Measurements from ENCODE around the gene CHRND.

DNA sequence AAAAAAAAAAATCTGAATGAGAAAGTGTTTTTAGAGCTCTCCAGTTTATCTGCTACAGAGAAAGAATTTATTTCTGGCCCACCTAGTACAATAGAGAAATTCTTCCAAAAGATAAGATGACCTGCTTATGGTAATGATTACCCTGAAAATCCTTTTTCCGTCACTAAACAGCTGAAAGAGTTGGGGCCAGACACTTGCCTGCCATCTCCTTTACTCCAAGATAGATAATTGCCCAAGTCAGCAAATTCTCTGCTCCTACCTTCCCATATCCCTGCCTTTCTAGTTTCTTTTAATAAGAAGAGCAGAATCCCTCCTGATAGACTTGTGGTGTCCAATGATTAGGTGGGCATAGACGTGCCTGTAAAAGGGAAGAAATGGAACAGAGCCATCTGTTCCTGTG, 52.7 kb downstream of the CHRND start:
- no peak for TF ChIP-seq POLR2A (IDR thresholded peaks at IDR 0.05; ENCODE audit: extremely low read depth, insufficient read length)
- TF ChIP-seq, protein P1, sequence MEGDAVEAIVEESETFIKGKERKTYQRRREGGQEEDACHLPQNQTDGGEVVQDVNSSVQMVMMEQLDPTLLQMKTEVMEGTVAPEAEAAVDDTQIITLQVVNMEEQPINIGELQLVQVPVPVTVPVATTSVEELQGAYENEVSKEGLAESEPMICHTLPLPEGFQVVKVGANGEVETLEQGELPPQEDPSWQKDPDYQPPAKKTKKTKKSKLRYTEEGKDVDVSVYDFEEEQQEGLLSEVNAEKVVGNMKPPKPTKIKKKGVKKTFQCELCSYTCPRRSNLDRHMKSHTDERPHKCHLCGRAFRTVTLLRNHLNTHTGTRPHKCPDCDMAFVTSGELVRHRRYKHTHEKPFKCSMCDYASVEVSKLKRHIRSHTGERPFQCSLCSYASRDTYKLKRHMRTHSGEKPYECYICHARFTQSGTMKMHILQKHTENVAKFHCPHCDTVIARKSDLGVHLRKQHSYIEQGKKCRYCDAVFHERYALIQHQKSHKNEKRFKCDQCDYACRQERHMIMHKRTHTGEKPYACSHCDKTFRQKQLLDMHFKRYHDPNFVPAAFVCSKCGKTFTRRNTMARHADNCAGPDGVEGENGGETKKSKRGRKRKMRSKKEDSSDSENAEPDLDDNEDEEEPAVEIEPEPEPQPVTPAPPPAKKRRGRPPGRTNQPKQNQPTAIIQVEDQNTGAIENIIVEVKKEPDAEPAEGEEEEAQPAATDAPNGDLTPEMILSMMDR (IDR thresholded peaks at IDR 0.05; ENCODE audit: low read depth, low read length), result no peak
- TF ChIP-seq, protein P2, sequence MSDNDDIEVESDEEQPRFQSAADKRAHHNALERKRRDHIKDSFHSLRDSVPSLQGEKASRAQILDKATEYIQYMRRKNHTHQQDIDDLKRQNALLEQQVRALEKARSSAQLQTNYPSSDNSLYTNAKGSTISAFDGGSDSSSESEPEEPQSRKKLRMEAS (IDR thresholded peaks at IDR 0.05; ENCODE audit: low read depth, low read length), result no peak
- TF ChIP-seq MYC (IDR thresholded peaks at IDR 0.05; ENCODE audit: low read depth, low read length), result no peak

All from NB4 (cell line).